ENCODE data around the gene APH1B.
"Not testable (repeated sequence)": the region's sequence is repeated elsewhere in the genome, so short reads cannot be mapped to it uniquely, and the experiment has no call there.

APH1B gene

DNA sequence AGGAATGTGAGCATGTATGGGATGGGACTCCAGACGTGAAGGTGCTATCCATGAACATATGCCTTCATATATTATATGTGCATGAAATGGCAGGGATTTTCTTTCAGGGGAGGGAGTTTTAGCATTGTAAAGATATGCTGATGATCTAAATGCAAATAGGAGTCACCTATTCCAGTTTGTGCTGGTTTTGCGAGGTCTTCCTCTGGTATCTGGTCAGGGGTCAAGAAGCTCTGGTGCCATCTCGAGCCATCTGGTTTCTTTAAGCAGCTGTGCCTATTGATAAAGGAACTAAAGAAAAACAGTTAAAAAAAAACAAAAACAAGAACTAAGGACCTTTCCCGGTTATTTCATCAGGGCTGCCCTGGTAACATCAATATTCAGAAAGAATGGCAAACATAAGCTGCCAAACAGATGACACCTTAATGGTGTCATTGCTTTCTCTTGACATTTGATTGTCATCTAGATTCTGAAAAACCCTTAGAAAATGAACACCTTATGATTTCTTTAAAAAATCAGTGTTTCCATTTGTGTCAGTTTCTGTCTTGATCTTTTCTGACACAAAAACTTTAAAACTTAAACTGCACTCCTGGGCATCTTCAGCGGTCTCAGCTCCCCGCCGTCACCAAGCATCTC lies 22.7 kb downstream of the APH1B start:
- DNase-seq = no peak

DNA sequence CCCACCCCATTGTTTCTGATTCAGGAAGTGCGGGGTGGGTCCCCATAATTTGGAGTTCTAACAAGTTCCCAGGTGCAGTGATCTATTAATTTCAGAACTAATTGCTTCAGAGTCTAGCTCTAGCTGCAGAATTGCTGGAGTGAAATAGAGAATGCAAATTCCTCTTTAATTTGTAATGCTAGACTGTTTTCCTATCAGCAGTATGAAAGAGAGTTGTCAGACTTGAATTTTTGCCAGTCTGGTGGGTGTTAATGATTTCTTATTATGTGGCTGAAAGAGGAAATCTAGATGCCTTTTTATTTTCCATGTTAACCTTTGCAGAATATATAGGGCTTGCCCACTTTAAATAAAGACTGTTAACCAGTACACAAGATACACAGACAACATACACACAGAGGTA lies 23.7 kb downstream of the APH1B start:
- DNase-seq = no peak

DNA sequence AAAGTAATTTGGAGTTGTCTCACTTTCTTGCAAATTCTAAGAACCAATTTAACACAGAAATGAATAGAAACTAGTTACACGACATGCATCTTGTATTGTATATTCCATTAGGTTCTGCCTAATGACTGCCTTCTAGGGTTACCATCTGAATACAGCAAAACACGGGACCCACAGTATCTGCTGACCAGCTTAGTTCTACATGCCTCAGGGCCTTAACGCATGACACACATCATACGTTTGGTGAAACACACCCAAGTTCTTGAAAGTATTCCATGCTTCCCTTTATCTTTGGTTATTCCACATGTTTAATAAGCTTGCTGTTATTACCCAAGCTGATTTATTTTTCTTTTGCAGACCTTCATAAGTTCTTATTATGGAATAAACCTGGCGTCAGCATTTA lies 27.9 kb downstream of the APH1B start:
- no peak for DNase-seq

DNA sequence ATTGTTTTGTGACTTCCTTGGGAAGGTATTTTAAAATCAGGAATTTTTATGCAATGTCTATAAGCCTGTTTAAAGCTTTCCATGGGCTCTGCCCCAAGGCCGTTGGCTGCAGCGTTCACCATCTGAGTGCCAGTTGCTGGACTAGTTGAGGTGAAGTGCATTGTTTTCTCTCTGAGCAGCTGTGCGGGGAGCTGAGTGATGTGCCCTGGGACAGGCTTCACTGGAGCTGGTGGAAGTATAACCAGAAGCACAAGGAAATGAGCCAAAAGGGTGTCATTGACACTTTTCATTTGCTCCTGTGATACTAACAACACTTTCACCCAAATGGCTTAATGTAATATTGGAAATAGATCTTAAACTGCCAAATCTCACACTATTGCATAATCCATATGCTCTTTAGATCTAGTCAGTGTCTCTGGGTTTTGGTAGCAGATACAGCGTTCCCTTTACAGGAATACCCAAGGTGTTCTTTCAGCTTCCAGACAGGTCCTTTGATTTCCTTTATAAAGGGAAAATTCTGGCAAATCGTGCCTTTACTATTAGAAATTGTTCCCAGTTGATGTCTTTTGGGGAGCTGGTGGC lies 29.2 kb downstream of the APH1B start:
- no peak for DNase-seq

DNA sequence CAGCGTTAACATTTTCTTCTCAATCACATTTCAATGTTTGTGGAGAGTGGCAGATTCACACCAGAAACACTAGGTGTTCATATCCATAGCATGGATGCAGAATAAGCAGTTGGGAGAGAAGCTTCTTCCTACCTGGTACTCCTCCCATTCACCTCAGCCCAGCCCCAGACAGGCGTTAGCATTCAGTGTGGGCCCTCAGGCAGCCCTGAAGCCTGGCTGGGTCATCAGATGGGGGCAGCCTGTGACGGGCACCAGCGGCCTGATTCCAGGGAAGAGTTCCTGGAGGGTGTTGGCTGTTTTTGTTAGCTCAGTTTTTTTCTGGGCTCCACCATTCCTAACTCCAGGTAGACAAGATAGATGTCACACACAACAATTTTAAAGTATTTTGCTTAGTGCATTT lies 31.1 kb downstream of the APH1B start:
- no peak for DNase-seq

DNA sequence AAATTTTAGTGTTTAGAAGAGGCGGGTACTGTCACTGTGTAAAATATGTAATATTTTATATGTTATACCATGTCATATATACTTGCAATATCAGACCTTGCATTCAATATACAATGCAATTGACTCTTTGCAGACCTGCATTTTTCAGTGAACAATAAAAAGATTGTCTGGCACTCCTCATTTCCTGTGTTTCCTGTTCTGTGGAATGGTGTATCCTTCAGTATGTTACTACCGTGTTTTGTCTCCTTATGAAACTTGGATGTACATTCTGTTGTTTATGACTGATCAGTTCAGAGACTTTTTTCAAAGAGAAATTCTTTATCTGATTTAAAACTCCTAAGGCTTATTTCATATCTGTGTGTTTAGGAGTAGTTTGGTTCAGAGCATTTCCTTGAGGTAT lies 31.5 kb downstream of the APH1B start:
- DNase-seq = no peak

DNA sequence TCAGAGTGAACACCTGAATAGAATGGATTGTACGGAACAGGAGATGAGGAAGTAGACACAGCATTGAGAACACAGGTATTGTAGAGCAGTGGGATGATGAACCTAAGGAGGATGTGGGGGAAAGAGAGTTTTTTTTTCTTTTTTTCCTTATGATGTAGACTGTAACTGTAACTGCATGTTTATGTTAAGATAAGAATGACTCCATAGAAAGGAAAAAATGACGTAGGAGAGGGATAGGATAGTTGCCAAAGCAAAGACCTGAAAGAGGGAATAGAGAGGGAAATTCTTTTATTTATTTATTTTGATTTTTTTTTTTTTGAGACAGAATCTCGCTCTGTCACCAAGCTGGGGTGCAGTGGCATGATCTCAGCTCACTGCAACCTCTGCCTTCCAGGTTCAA lies 33.2 kb downstream of the APH1B start:
- no peak for DNase-seq

DNA sequence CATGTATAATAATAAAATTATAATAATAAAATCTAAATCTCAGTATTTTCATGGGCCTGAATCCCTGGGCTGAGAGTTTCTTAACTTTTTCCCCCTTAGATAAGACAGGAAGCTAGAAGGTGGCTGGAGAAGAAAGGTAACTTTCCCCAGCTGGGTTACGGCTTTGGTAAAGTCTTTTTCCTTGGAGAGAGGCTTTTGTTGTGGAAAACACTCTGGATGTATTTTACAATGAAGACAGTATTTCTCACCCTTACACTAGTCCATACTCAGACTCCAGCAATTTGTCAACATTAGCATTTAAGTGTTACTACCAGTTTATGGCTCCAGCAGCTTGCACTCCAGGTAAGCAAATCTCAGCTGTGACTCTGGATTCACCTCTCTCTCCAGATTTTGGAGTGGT lies 34.9 kb downstream of the APH1B start:
- DNase-seq = no peak

DNA sequence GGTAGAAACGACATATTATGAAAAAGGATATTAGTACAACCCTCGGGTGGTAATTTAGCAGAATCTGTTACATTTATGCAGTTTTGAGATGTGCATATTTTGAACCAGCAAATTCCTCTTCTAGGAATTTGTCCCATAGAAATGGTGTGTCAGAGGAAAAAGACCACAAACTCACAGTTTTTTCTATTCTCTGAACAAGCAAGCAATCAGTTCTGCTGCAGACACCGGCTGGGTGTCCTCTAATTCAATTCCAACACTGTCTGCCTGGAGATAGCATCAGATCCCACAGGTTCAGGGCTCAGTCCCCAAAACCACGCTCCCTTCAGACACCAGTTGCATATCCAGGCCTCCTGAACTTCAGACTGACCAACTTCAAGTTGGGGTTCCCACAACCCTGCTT lies 36.4 kb downstream of the APH1B start:
- no peak for DNase-seq

DNA sequence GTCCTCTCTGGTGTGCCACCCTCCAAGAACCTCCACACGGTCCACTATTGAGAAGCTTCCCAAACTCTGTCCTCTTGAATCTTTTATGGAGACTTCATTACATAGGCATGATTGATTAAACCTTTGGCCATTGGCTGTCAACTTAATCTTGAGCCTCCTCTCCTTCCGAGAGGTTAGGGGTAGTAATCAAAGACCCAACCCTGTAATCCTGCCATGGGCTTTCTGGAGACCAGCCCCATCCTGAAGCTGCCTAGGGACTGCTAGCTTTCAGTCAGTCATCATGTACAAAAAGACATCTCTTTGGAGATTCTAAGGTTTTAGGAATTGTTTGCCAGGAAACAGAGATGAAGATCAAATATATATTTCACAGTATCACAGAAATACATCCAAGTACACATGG lies 37.0 kb downstream of the APH1B start:
- no peak for DNase-seq

DNA sequence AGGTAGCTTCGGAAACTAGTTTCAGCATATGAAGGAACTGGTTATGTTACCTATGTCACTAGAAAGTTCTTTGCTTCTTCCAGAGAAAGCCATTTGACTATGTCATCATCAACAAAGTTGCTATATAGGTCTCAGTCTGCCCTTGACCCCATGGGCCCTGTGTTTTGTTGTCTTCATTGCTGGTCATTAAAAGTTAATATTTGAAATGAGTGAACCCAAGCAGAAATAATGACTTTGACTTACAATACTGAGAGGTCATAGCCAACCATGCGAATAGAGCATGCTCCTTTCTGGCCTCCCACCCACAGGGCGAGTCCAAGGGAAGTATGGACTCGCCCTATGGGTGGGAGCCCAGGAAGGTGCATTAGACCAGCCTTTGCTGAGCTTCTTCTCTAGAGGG lies 40.9 kb downstream of the APH1B start:
- no peak for DNase-seq

DNA sequence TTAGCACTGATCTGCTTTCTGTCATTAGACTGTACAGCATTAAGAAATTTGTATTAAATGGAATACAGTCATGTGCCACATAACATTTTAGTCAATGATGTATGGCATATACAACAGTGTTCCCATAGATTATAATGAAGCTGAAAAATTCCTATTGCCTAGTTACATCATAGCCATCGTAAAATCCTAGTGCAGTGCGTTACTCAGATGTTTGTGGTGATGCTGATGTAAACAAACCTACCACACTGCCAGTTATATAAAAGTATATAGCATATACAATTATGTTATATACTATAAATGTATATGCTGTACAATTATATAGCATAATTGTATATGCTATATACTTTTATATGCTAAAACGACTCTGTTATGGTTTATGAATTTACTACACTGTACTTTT lies 41.7 kb downstream of the APH1B start:
- no peak for DNase-seq

DNA sequence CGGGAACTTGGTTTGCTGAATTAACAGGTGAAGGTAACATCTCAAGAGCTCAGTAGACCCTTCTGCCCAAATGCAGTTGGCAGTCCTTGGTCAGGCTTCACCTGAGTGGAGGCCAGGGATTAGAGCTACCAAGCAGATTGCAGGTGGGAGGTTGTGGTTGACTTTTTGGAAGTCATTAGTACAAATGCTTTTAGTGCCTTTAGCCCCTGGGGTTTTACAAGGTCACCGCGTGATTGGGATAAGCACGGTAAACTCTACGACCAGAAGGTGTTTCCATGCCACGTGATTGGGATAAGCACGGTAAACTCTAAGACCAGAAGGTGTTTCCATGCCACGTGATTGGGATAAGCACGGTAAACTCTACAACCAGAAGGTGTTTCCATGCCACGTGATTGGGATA lies 43.0 kb downstream of the APH1B start:
- not testable (repeated sequence) for DNase-seq

DNA sequence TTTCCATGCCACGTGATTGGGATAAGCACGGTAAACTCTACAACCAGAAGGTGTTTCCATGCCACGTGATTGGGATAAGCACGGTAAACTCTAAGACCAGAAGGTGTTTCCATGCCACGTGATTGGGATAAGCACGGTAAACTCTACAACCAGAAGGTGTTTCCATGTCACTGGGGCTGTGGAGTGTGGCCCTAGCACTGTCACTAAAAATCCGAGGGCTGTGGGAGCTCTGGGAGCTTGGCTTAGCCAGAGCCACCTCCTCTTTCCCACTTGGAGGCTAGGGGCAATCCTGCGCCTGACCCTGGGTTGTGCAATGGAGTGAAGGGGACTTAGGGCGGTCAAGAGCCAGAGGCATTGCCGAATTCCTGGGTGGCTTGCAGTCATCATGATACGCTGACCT lies 43.6 kb downstream of the APH1B start:
- DNase-seq = not testable (repeated sequence)

DNA sequence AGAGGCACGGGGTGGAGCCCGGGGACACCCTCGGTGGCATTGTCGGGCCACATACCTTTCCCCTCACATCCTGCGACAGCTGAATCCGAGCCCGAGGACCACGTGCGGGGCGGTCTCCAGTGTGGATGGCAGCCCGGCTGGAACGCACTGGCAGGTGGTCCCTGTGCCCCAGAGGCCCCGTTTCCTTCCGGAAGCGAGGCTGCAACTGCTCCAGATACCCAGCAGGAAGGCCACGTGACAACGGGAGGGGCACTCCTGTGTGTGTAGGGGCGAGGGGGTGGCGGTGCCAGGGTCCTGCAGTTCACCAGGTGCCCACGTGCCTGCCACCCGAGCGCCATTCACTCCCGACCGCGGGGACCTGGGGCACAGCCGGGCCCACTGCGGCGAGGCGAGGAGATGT lies 44.1 kb downstream of the APH1B start:
- DNase-seq = no peak

DNA sequence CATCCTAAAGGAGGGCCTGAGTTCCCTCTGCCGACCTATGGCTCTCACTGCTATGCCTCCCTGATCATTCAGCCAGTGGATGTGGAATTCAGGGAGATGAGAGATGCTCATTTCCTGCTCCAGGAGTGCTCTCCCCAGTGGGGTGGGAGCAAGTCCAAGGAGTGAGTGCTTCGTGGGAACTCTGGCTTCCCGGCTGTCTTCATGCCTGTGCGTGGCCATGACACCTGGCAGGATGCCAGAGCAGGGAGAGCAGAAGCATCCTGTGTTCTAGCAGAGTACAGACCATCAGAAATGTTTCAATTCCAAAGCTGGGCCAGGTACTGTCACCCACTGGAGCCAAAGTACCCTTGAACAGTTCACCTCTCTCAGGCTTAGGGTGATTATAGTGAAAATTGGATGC lies 45.1 kb downstream of the APH1B start:
- peak; percentile 45 for DNase-seq

DNA sequence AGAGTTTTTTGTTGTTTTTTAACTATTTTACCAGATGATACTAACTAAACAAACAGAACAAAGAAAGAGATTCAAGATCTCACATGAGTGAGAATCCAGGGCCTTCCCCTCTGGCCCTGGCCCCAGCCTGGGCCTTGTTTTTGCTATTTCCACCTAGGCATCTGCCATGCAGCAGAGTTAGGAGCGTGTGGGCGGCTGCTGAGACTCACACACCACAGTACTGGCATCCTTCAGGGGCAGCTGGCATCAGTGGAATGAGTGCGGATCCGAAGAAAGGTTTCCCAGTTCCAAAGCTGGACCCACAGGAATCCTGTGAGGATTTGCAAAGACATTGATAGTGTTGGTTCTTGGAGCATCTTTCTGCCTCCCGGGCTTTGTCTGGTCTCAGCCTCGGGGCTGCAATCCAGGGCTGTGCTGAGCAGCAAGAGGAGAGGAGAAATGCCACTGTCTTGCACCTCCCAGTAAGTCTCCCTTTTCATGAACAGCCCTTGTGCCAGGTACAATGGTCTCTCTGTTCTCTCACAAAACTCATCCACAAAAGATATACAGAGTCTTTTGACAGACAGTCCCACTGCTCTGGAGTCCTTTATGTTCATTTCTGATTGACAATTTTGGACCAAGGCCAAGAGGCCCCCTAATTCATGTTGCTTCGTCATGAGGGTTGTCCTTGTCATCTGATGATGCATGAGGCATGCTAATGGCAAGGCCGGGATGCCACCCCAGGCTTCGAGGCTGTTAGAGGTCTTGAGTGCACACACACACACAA lies 46.6 kb downstream of the APH1B start:
- DNase-seq = no peak

DNA sequence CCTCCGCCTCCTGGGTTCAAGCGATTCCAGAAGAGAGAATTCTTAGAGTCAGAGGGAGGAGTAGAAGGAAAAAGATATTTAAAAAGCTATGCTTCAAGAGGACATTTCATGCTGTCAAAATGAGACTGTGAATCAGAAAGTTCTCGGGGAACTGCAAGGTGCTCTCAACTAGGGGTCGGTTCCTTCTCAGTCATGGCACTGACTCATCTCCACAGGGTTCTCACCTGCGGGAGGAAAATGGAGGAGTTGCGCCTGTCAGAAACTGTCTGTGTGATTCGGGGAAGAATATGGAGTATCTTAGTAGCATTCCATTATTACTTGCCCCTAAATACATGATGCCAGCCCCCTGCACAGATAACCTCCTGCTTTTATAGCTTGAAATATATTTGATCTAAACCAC lies 47.4 kb downstream of the APH1B start:
- no peak for DNase-seq

DNA sequence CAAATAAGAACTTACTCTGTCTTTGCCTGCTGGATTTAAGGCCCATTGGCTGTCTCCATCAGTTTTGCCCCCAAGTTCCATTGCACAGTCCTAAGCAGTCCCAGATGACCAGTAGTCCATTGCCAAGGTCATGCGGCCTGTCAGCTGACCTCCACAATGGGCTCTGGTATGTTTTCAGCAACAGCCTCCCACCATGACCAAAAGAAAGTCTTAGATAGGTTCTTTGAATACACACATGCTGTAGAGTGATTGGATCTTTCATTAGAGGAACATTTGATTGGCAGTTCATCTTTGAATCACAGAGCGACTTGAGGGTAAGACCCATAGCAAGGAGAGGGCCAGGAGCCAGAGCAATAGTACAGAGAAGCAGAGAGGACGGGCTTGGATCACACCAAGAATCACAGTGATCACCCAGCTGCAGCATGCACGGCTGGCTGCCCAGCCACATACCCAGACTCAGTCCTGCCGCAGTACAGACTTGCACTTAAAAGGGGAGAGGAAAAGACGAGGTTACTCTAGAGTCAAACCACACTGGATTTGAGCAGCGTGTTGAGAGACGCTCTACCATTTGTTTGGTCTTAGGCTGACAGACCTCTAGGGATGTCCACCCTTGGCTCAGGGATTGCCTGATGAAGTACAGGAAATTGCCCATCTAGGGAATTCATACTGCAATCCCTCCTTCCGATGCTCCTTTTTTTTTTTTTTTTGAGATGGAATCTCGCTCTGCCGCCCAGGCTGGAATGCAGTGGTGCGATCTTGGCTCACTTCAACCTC lies 50.4 kb downstream of the APH1B start:
- DNase-seq = no peak

DNA sequence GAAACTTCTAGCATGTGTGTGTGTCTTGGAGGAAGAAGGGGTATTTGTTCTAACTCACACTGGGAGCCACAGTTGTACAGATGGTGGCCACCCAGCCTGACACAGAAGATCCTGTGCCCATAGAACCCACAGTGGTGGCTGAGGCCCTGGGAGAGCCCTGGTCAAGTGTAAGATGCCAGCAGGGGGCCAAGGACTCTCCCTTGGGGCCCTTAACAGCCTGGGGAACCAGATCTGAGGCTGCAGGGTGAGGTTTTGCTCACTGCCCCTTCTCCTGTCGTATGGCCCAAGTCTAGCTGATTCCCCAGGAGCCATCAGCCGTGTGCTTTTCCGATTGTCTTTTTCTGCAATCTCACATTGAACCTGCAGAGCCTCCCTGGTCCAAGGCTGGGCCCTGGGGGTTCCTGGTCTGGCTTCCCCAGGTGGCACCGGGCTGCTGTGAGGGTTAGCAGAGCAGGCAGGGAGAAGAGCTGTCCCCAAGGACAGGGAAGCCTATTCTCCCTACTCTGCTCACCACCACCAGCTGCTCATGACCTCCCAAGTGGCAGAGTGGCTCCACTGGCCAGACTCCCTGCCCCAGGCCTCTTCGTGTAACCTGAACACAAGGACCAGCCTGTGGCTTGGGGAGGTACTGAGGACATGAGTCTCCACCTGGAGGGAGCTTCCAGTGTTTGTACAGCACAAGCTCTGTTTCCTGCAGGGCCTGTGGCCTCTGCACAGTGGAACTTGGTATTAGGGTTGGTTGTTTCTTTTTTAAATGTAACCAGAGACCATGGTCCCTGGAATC lies 52.4 kb downstream of the APH1B start:
- no peak for DNase-seq

DNA sequence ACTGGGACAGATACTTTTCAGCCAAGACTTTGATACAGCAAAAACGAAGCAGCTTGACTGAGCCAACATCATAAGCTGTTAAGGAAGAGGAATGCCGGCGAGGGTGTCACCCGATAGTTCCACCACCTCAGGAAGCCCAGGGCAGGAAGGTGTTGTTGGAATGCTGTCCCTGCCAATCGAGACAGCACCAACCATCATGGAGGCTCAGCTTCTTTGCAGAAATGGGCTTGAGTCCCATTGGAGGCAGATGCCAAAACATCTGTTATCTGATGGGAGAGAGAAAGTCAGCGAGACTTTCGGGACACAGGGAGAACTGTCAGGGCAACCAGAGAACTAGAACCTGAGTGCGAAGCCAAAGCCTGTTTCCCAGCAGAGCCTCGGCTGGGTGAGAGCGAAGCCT lies 53.5 kb downstream of the APH1B start:
- no peak for DNase-seq

DNA sequence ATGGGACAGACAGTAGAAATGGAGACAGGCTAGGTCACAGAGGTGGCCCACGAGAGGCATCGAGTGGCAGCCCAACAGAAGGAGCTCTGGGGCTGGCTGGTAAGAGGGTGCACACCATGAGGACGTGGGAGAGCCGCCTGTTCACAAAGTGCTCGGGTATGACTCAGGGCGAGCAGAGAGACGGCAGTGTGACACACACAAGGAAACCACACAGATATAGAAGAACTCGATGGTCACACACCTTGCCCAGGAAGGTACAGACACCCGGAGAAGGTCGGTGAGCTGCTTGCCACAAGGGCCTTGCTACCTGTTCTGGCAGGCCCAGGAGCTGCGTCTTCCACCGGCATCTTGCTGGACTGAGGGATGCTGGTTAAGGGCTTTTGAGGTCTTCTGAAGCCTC lies 54.1 kb downstream of the APH1B start:
- DNase-seq = no peak

Data from NCI-H226 (cell line).